ENCODE data around the gene TFAP2B.
A peak's percentile ranks its signal among the peaks of the same experiment; 100 is the strongest.

TFAP2B gene

DNA sequence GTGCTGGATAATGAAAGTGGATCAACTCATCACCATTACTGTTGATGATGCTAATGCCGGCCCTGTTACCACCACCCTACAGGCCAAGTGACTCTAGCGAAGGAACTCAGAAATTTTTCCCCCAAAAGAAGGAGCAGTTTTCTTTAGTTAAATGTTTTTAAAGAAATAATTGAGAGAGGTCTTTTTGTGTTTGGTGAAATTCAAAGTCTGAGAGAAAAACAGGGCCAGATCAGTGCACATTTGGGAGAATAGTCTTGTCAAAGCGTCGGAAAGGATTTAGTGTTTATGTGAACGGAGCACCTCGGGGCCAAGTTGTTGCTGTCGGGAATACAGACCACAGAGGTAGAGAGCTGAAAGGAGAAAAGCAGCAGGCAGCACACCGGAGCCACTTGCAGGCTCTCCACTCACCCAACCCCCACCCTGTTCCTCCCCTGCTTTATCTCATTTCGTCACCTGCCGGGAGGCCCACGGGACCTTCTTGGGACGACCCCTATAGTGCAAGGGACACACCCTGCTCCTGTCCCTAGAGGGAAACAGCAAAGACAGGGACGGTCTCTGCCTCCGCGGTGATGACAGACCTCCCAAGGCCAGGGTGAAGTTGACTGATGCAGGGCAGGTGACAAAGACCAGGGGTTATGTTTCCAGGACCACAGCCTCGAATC, 6.8 kb downstream of the TFAP2B start:
- DNase-seq (ENCODE audit: low spot score), result no peak

DNA sequence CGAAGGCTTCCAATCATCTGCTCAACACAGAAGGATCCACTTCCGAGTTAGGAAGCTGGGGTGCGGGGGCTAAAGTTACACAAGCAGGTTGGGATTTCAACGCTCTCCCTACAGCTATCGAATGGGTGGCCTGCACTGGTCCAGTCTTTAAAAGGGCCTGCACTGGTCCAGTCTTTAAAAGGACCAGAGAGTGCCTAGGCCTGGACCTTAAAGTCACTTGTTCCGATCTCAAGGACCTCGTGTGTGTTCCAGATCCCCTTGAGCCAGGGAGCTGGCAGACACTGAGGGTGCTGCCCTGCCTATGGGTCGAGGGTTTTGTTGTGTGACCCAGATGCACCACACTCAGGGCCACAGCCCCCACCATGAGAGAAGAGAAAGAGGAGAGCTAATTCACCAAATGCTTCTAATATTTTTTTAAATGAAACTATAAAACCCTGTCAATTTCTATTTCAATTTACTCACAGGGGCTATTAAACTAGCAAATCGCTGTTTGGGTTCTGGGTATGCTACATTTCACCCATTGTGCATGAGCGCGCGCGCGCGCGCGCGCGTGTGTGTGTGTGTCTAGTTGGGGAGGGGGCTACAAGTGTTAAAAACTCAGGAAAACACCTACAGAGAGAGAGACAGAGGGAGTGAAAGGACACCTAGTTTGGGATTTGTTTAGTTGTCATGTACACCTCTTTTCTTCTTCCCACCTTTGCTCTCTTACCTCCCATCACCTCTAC, 7.5 kb downstream of the TFAP2B start:
- no peak for DNase-seq (ENCODE audit: low spot score)

DNA sequence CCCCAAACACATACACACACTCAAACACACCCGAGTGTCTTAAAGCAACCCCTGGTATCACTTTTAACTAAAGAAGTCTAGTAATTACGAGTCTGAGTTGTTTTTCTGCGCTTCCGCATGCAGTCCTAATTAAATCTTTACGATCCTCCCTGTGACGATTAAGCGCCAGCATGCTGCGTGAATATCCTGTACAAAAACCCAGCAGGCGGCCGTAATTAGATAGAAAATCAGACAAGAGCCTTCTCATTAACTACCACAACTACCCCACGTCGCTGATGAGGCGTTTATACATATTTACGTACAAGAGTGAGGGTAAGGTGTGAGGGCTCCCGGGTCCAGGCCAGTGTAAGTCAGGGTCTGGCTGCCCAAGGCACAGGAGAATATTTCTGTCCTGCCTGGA, 8.1 kb downstream of the TFAP2B start:
- no peak for DNase-seq (ENCODE audit: low spot score)

DNA sequence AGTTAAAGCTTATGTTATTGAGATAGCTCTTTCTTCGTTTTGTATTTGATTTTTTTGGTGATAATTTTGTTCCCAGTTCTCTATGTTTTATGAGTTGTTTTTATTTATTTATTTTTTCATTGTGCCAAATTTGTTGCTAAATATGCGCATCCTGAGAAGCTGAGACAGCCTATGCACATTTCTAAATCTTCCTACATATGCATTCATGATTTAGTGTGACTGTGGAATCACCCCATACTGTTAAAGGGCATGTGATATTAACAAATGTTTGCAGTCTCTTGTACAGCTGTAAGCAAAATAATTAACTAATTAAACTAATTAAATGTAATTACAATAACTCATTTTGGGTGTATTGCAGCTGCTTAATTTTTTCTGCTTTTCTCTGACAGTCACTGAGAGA, 10.4 kb downstream of the TFAP2B start:
- DNase-seq (ENCODE audit: low spot score), result no peak

DNA sequence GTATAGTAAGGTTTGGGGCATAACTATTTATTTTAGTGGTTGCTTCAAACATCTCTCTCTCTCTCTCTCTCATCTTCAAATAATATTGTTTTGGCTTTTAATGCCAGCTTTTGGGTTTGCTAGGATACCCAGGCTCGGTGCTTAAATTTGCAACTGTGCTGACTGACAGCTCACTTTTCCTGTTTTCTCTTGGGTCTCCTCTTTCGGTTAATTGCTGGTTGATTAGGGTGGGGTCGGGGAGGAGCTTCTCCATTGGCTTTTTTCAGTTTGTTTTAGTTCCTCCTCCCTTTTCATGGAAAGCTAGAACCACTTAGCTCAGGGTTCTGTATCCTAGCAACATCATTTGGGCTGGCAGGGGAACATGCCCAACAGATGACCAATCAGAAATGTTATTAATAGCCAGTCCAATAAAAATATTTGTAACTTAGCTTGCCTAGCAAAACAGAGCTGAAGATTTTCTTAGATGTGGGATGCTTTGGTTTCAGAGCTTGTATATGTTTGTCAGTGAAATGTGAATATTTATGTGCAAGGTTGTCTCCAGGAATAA, 11.3 kb downstream of the TFAP2B start:
- no peak for DNase-seq (ENCODE audit: low spot score)

DNA sequence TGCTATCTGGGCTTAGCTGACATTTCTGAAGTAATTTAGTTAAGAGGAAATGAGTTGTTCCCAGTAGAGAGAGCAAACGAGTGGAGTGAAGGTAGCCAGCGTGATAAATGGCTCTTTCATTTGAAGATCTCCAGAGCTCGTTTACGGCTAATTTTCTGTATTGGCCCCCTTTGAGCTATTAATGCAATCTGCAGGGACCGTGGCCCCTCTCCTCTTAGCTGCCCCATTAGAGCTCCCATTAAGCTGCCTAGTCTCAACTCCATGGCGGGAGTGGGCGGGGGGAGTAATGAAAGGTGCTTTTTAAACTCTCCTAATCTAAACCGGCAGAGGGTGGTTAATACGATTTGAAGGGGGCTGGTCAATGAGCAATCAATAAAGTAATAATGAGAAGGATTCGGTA, 12.5 kb downstream of the TFAP2B start:
- DNase-seq (ENCODE audit: low spot score), result no peak

DNA sequence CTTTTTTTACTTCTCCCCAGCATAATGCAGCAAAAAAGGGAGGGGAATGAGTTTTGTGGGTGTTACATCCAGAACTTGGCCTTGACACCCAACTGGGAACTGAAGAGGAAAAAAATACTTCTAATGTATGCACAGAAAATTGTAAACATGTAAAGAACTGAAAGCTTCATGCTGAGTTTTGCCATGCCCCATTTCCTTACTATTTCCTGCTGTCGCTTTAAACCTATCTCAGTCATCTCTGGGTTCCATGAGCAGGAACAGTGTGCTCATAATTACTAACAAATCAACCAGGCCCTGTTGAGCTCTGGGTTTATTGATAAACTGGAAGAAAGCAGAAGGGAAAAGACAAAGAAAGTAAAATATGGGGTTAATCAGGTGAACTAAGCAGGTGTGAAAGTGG, 14.2 kb downstream of the TFAP2B start:
- no peak for DNase-seq (ENCODE audit: low spot score)

DNA sequence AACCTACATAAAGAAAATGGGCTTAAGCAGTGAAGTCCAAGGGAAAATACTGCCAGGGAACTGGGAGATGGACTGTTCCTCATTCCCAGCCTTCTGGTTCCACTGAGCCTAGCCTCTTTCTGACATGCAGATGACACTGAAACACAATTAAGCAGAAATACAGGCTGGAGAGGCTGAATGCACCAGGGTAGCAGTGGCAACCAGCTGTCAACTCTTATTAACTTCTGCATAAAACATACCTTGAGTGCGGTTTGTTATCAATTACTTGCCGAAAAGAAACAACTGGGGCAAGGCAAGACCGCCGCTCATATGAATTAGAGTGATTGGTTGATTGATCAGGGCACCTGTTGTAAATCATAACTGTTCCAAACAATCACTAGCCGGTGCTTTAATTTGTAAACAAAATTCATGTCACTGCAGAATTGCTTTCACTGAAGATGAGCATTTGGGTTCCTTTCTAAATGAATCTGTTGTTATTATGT, 16.3 kb downstream of the TFAP2B start:
- DNase-seq (ENCODE audit: low spot score), result no peak

DNA sequence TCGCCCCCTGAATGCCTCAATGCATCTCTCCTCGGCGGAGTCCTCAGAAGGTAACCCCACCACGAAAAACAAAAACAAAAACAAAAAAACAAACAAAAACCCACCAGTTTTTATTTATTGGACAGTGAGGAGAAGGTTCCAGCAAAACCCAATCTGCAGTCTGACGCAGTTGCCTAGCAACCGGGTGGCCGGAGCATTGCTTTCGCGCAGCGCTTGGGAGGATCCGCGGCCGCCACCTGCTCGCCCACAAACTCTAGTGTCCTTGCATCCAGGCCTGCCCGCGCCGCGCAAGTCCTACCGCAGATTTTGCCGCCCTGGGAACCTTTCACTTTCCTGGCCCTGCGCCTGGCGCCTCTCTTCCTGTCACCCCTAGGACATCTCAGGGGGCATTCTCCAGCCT, 17.6 kb downstream of the TFAP2B start:
- peak; percentile 58 for DNase-seq (ENCODE audit: low spot score)

DNA sequence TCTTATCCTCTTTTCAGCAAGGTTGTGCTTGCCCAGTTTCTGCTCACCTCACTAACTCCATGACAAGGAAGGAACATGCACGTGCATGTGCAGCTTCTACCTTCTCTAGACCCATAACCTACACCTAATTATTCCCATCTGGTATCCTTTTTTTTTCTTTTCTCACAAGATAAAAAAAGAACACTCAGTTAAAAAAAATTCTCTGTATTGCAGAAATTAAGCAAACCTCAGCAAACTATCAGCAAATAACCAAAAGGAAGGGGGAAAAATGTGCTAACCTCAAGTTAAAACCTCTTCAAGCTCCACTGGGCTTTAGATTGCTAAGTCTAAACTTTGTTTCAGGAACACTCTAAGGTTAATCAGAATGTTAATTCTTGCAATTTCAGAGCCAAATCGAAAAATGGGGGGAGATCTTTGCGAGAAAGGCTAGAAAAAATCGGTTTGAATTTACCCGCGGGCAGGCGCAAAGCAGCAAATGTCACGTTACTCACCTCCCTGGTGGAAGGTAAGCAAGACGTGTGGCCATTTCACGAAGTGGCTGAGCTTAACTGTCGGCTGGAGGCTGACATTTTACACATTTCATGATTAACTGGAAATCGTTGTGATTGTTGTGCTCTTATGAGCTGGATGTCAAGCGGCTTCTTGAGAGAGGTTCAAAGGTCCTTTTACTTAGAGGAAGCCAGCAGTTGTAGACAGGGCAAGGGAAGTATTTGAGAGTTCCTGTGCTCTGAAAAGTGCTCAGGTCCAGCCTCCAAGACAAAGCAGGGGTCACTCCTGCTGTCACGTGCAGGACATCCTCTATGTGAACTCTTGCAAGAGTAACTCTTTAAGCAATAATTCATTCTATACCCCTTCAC, 19.1 kb downstream of the TFAP2B start:
- DNase-seq (ENCODE audit: low spot score), result no peak

DNA sequence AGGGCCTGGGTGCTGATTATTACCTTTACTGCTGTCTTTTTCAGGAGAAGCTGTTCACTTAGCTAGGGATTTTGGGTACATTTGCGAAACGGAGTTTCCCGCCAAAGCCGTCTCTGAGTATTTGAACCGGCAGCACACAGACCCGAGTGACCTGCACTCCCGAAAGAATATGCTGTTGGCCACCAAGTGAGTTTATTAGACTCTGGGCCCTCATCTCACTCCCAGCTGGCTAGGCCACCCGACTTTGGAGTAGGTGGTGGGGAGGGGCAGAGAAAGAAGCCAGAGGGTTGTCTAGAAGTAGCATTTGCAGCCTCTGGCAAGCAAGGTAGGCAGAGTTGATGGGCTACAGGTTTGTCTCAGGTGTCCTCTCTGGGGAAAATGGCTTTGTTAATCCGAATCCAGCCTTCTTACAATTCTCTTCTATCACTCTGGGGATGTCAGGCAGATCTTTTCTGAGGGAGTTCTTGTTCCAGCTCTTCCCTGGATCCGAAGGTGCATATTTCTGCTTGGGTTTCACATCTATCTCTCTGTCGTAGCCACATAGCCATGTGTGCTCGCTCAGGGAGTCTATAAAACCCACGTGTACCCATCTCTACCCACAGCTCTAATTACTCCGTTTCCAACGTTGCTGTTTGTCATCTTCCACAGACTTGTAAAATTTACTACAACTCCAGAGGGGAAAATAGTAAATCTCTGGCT, 21.6 kb downstream of the TFAP2B start:
- DNase-seq (ENCODE audit: low spot score), result no peak

DNA sequence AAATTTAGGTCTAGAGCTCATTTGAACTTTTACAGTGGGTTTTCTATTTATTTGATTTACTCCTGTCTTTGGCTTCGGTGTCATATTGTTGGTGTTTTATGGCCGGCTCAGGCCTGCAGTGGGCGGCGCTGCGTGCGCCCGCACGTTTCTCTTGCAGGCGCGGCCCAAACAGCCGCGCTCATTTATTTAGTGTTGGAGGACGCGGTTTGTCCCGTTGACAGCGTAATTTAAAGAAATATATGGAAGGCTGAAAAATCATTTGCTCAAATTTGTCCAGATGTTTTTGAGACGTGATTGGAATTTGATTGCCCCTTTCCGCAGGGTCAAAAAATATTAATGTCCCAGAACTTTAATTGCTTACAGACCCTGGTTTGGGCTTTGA, 22.1 kb downstream of the TFAP2B start:
- no peak for DNase-seq (ENCODE audit: low spot score)

DNA sequence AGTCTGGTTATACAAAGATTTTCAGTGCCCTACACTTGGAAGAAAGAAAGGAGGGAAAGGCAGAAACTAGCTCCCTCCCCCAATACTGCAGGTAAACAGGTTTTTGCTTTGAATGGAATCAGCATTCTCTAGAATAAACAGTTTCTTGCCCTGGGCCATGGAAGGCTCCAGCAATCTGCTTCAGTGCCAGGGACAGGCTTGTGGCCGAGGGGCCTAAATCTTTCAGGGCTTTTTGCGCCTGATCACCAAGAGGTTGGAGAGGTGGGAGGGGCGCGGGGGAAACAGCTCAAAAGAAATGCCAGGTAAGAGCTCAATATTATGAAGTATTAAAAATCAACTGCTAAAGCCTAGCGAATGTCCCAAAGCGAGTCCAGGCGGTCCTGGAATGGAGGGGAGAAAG, 23.8 kb downstream of the TFAP2B start:
- peak; percentile 60 for DNase-seq (ENCODE audit: low spot score)

DNA sequence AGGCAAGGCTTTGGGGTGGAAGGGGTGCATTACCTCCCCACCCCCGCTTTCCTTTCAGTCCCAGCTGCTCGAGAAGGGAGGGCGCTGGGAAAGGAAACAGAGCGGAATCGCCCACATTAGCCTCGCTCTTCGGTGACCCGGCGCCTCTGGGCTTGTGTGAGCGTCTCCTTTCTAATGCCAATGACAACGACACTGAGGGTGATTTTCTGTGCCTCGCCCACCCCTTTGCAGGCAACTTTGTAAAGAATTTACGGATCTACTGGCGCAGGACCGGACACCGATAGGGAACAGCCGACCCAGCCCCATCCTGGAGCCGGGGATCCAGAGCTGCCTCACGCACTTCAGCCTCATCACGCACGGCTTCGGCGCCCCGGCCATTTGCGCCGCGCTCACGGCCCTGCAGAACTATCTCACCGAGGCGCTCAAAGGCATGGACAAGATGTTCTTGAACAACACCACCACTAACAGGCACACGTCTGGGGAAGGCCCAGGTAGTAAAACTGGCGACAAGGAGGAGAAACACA, 24.3 kb downstream of the TFAP2B start:
- DNase-seq (ENCODE audit: low spot score), result peak; percentile 73

DNA sequence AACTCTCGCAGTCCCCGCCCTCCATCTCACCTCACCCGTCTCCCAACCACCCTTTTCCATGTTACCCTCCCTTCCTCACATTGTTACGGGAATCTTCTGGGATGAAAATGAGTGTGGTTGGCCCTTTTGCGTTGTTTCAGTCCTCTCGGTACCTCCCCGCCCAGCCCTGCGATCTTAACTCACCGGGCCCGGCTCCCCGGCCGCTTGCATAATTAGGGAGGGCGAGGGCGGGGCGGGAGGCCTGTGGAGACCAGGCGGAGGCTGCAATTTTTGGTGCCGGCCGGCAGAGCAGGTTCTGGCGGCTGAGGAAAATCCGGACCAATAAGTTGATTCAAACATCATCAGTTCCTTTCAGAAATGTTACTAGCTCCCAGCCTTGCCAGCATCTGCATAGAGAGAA, 25.2 kb downstream of the TFAP2B start:
- peak; percentile 83 for DNase-seq (ENCODE audit: low spot score)

DNA sequence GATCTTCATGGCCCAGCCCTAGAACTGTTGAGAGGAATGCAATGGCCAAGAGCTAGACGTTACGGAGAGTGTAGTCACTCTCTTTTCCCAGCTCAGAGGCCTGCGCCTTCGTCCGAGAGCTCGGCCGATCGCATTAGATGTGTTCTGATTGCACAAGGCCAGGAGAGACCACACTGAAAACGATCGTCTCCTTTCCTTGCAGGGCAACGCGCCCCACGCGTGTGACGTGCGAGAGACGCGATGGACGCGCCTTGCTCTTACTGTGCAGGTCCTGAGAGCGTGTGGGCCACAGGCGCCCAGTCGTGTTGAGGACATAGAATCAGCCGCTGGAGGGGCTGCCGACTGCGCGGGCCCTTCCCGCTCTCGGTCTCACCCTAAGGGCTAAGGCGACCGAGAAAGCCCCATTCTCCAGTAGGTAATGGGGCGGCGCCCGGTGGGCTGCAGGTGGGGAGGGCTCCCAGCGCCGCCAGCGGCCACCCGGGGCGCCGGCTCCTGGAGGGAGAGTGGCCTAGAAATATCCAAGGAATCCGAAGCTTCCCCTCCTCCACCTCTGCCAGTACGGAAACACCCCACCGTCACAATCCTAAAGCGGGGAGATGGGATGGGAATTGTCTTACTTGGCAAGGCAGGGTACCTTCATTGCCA, 26.9 kb downstream of the TFAP2B start:
- peak; percentile 74 for DNase-seq (ENCODE audit: low spot score)

DNA sequence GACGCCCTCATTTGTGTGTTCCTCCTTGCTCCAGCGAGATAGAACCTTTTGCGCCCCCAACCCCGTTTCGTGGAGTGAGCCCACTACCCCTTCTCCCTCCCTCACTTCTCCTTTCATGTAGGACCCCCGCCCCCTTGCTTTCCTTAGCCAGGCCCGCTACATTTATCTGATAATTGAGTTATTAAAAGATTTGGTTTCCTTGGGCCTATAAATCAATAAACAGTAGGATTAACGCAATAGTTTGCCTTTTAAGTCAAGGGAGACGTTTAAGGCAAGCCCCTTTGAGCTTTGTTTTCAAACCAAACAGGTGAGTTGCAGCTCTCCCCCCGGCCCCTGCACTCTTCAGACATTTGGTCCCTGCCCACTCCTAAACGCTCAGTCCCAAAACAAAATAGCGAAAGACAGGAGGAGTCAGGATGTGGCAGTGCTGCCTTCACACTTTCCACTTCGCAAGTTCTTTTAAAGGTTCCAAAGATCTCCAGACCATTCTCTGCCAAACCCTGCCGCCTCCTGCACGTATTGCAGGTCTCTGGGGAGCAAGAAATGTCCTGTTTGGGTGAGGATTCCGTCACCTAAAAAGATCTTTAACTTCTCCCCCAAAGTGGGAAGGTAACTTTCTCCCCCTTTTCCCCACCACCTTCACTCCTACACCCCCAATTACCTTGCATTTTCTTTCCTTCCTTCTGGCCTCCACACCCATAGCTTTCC, 27.6 kb downstream of the TFAP2B start:
- no peak for DNase-seq (ENCODE audit: low spot score)

DNA sequence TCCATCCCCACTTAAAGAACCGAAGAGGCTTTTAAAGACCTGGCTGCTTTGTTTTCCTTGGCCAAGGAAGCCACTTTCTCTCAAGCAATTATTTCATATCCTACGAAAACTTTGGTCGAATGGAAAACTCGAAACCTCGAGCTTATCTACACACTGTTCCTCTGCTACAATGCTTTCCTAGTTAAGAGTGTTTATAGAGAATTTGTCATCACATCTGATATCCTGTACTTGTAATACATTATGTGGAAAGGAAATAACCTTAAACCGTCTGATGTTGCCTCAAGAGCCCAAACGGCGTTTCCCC, 28.1 kb downstream of the TFAP2B start:
- no peak for DNase-seq (ENCODE audit: low spot score)

DNA sequence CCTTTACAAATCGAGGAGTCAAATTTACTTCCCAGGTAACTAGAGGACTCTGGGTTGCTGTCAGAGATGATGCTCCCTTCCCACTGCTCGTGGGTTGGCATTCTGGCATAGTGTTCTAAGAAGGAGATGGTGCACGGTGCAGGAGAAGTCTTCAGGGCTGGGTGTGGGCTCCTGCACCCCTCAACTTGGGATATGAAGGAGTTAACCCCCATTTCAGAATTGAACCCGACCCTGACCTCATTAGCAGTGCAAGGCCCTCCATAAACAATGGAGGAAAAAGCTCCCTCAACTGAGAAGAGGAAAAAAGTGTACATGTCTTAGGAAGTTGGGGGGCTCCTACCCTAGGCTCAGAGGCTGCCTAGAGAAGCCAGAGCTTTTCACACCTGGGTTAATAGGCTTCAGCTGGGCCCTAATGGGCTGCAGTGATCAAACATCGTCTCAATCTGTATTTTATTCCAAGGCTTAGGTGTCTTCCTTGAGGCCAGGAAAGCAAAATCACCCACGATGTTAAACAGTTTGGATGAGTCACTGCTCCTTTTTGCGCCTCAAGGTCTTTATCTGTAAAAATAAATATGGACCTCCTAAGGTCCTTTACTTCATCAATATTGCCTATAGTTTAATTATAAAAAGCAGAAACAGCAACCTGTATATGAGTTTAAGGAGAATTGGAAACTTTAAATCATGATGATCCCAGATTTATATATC, 29.4 kb downstream of the TFAP2B start:
- no peak for DNase-seq (ENCODE audit: low spot score)

All from ecto neural progenitor cell (in vitro differentiated cells).